H1 (cell line): Measurements from ENCODE around the gene ELFN1. TPM values are rescaled to one million over a fixed set of nuclear protein-coding genes. Genes with fewer than 3 reads are reported as not detected.

Source experiments
- CBX8 ChIP-seq: fragments of 300-800, 300-1000 bp; sonication (generic); IDR thresholded peaks from 2 replicates; pipeline ENCODE4 v1.7.1; 2016; ENCODE audit warnings: low read depth, low read length, borderline replicate concordance
- E2F6 ChIP-seq: IDR thresholded peaks from 2 replicates; pipeline ENCODE4 v1.6.1; 2012; ENCODE audit warnings: inconsistent platforms
- RNF2 ChIP-seq: fragments of 200-900, 300-1000 bp; sonication (generic); IDR thresholded peaks from 2 replicates; pipeline ENCODE4 v1.7.1; 2016; ENCODE audit warnings: borderline replicate concordance, low read depth, mild to moderate bottlenecking, antibody characterized with exemption, low read length; ENCODE audit not compliant: poor library complexity, severe bottlenecking; ENCODE audit errors: missing control alignments
- SUZ12 ChIP-seq: fragments of 200-600 bp; sonication (generic); IDR thresholded peaks from 2 replicates; pipeline ENCODE4 v1.6.1; 2012; ENCODE audit warnings: mild to moderate bottlenecking, inconsistent platforms, low read length, moderate library complexity, mixed read lengths
- polyA plus RNA-seq, 7 experiments: library from polyadenylated mRNA; depleted of rRNA in 3 of 7; stranded (reverse) in 5 of 7; unstranded in 2 of 7; fragments of >200 nt in 5 of 7; fragments of 200-250 nt in 2 of 7; gene quantifications; 1 replicate in 5 of 7; 2 replicates in 1 of 7; 4 replicates in 1 of 7; pipeline versions ENCODE4 v1.2.1 to v1.2.3, GENCODE V29; 2011 to 2013; ENCODE audit warnings: missing spikeins in 2 of 7, mixed read lengths in 2 of 7
- total RNA-seq: library from RNA; stranded (reverse); fragmentation: NEBNext Ultra II Directional; extraction: Animal tissue kit (Norgen Biotek cat#: 25700); gene quantifications from 2 replicates; pipeline ENCODE4 v1.2.1, GENCODE V29; 2021

Gene ELFN1
- total and polyA plus RNA-seq, 2 of the 8 experiments (the other 6 are each of a cell fraction or from before 2014, with no cell fraction given), result 2.0 to 4.5 TPM

GRCh38 chr7:1665549-1666316, 4.3 kb upstream of the ELFN1 start (continued):
- TF ChIP-seq RNF2 (no peak), CBX8 (no peak), E2F6 (no peak), SUZ12 (no peak)
